GM06990 (cell line): ENCODE results near the gene HUWE1.

Experiments used
- DNase-seq: peaks from one replicate; pipeline ENCODE4 v3.0.0-alpha.2; 2011; ENCODE audit not compliant: insufficient read length; ENCODE audit errors: extremely low read depth
- H3K27me3 ChIP-seq: replicated peaks from 2 replicates; pipeline ENCODE4 v1.6.0; 2011; ENCODE audit warnings: low read length; ENCODE audit not compliant: control insufficient read depth, insufficient read depth
- H3K36me3 ChIP-seq: 2 replicates; pipeline ENCODE4 v1.5.1; 2011; ENCODE audit warnings: low read length; ENCODE audit not compliant: control insufficient read depth, insufficient read depth
- H3K4me3 ChIP-seq: replicated peaks from 2 replicates; pipeline ENCODE4 v1.5.1; 2011; ENCODE audit warnings: low read depth, mild to moderate bottlenecking, control low read depth, low read length
- CTCF ChIP-seq: IDR thresholded peaks from 2 replicates; pipeline ENCODE4 v1.5.1; 2011; ENCODE audit warnings: low read length, control low read depth, mild to moderate bottlenecking, inconsistent platforms; ENCODE audit not compliant: insufficient read depth, poor library complexity, severe bottlenecking

Gene HUWE1

DNA sequence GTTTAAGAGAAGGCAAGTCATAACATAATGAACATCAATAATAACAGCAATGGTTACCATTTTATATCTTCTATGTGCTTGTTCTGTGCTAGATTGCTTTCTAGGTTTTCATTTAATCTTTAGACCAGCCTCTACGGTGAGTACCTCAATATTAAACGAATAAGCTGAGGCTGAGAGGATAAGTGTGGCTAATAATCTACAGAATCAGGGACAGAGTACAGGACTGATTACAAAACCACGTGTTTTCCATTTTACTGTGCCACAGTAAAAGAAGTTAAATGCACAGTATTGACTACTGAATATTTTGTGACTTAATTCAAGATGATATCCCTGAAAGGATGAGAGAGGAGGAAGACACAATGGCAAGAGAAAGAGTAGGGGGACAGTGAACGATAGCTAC, 56.3 kb downstream of the HUWE1 start:
- H3K36me3 ChIP-seq: peaks cover 6% of the 10 kb centered on the region
- H3K4me3 ChIP-seq: no peak overlapping the region
- no peak for TF ChIP-seq CTCF
- H3K27me3 ChIP-seq: no peaks in the 10 kb centered on the region
- DNase-seq: no peak

DNA sequence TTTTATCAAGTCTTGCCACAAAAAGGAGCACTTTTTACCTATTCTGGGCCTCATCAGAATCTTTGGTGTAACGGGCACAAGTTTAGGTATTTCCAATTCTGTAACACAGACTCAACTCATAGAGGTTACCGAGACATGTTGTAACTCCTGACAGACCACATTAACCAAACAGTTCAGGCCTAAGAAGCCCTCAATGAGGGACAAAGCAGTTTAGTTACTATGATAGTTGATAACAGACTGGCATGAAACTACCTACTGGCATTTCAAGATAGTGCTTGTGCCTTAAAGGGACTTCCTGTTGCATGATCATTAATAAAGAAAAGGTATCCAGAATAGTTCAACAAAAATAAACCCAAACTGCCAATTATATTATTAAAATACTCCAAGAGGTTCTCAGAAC, 64.1 kb downstream of the HUWE1 start:
- TF ChIP-seq CTCF: no peak
- H3K27me3 ChIP-seq: no peaks in the 10 kb centered on the region
- H3K36me3 ChIP-seq: peaks cover 9% of the 10 kb centered on the region
- no peak for DNase-seq
- no peak overlapping the region for H3K4me3 ChIP-seq

- no peak for DNase-seq
- H3K4me3 ChIP-seq: no peak overlapping the region
- no peaks in the 10 kb centered on the region for H3K27me3 ChIP-seq
- no peak for TF ChIP-seq CTCF
- H3K36me3 ChIP-seq: peaks cover 12% of the 10 kb centered on the region
Measured at GRCh38 chrX:53621418-53621986, 65.0 kb downstream of the HUWE1 start.

DNA sequence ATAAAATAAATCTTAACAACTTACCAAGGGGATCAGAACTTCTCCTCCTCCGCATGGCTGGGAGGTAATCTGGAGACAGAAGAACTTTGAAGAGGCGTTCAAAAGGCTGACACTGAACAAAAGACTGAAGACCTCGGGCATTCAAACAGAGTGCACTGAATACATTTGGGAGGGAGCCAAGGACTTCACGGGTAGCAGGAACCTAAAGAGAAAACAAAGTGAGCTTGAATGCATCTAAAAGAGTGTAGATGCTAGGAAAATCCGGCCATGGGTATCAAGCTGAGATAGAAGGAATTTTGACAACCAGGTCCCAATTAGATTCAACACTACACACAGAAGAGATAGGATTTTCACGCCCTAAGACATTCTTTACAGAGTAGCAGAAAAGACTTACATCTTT, 69.6 kb downstream of the HUWE1 start:
- DNase-seq: no peak
- Histone ChIP-seq H3K36me3 (peaks cover 13% of the 10 kb centered on the region), H3K4me3 (no peak overlapping the region), H3K27me3 (no peaks in the 10 kb centered on the region)
- no peak for TF ChIP-seq CTCF

DNA sequence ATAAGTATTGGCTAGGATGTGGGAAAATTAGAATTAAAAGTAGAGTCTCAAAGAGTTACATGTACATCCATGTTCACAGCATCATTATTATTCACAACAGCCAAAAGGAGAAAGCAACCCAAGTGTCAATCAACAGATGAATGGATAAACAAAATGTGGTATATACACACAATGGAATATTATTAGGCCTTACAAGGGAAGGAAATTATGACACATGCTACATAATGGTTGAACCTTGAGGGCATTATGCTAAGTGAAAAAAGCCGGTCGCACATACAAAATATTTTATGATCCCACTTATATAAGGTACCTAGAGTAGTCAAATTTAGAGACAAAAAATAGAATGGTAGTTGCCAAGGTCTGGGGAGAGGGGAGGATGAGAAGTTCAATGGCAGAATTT, 80.1 kb downstream of the HUWE1 start:
- Histone ChIP-seq H3K36me3 (peaks cover 2% of the 10 kb centered on the region), H3K27me3 (no peaks in the 10 kb centered on the region), H3K4me3 (no peak overlapping the region)
- no peak for TF ChIP-seq CTCF
- DNase-seq: no peak

GRCh38 chrX:53605004-53605403, 81.5 kb downstream of the HUWE1 start:
- H3K27me3 ChIP-seq: no peaks in the 10 kb centered on the region
- H3K4me3 ChIP-seq: no peak overlapping the region
- TF ChIP-seq CTCF: no peak
- DNase-seq: no peak
- H3K36me3 ChIP-seq: peaks cover 2% of the 10 kb centered on the region
